SK-N-SH (cell line): ENCODE measurements around the gene RABL6. TPM values are rescaled to one million over a fixed set of nuclear protein-coding genes. Genes with fewer than 3 reads are reported as not detected.

Source experiments
- CTCF ChIA-PET: fragments of 300-600, 350-600 bp; formaldehyde crosslinking; extraction: SDS; loops from one replicate; lab custom pipeline; 2021; lab: Yijun Ruan, JAX
- POLR2A ChIA-PET: fragments of 350-600 bp; sonication (Branson Sonifier 250); formaldehyde crosslinking; extraction: SDS; loops from one replicate; lab custom pipeline; 2020; ENCODE audit warnings: antibody characterized with exemption, inconsistent platforms; lab: Yijun Ruan, JAX
- DNase-seq: peaks from one replicate; pipeline ENCODE4 v3.0.0; 2012
- H2AFZ ChIP-seq: fragments of 200-600 bp; sonication (generic); 2 replicates; pipeline ENCODE4 v1.8.1; 2016; ENCODE audit warnings: antibody characterized with exemption, mild to moderate bottlenecking, low read depth
- H3F3A ChIP-seq: fragments of 200-600 bp; sonication (generic); replicated peaks from 2 replicates; pipeline ENCODE3; 2016; ENCODE audit warnings: antibody characterized with exemption, mild to moderate bottlenecking; ENCODE audit not compliant: insufficient read depth
- H3K27ac ChIP-seq, 2 experiments: fragments of 200-500 bp in 1 of 2; fragments of 200-600 bp in 1 of 2; sonication (Bioruptor generic) in 1 of 2; sonication (generic), shearing (Covaris generic) in 1 of 2; 2 replicates each; pipeline versions ENCODE4 v1.5.1 to v1.6.1; 2014 to 2016; ENCODE audit warnings: low read depth in 2 of 2, inconsistent platforms in 1 of 2, low read length in 1 of 2, mild to moderate bottlenecking in 1 of 2, mixed read lengths in 1 of 2
- H3K27me3 ChIP-seq: fragments of 200-600 bp; sonication (generic), shearing (Covaris generic); 2 replicates; pipeline ENCODE4 v1.6.1; 2016; ENCODE audit warnings: mixed run types; ENCODE audit not compliant: insufficient read depth
- H3K36me3 ChIP-seq, 2 experiments: fragments of 200-500 bp in 1 of 2; fragments of 200-600 bp in 1 of 2; sonication (Bioruptor generic) in 1 of 2; sonication (generic) in 1 of 2; replicated peaks in 1 of 2; 2 replicates each; pipeline versions ENCODE3 to v1.5.1; 2014 to 2016; ENCODE audit warnings: low read length in 1 of 2, mild to moderate bottlenecking in 1 of 2; ENCODE audit not compliant: insufficient read depth in 2 of 2, control insufficient read depth in 1 of 2
- H3K4me1 ChIP-seq, 2 experiments: fragments of 200-500 bp in 1 of 2; fragments of 200-600 bp in 1 of 2; sonication (Bioruptor generic) in 1 of 2; sonication (generic), shearing (Covaris generic) in 1 of 2; 2 replicates each; pipeline versions ENCODE4 v1.5.1 to v1.6.1; 2014 to 2016; ENCODE audit warnings: low read depth in 1 of 2, low read length in 1 of 2, mixed run types in 1 of 2; ENCODE audit not compliant: insufficient read depth in 2 of 2, control insufficient read depth in 1 of 2
- H3K4me2 ChIP-seq: fragments of 200-600 bp; sonication (generic), shearing (Covaris generic); 2 replicates; pipeline ENCODE4 v1.6.1; 2017; ENCODE audit warnings: mixed run types
- H3K4me3 ChIP-seq, 2 experiments: fragments of 200-500 bp in 1 of 2; fragments of 200-600 bp in 1 of 2; sonication (Bioruptor generic) in 1 of 2; sonication (generic), shearing (Covaris generic) in 1 of 2; 2 replicates each; pipeline versions ENCODE4 v1.5.1 to v1.8.1; 2014 to 2016; ENCODE audit warnings: low read depth in 2 of 2, inconsistent platforms in 1 of 2, low read length in 1 of 2, mild to moderate bottlenecking in 1 of 2, mixed read lengths in 1 of 2, moderate library complexity in 1 of 2
- H3K79me2 ChIP-seq: fragments of 200-600 bp; sonication (generic); 2 replicates; pipeline ENCODE4 v1.8.1; 2017; ENCODE audit warnings: mild to moderate bottlenecking; ENCODE audit not compliant: insufficient read depth
- H3K9ac ChIP-seq: fragments of 200-600 bp; sonication (generic); 2 replicates; pipeline ENCODE4 v1.6.1; 2017; ENCODE audit warnings: mixed run types
- H3K9me2 ChIP-seq: fragments of 200-600 bp; sonication (generic); 2 replicates; pipeline ENCODE4 v1.6.1; 2017; ENCODE audit warnings: mixed run types
- H3K9me3 ChIP-seq: fragments of 200-600 bp; sonication (generic); 2 replicates; pipeline ENCODE4 v1.6.1; 2017; ENCODE audit warnings: mixed run types, mild to moderate bottlenecking, moderate library complexity
- H4K20me1 ChIP-seq: fragments of 200-600 bp; sonication (generic); 2 replicates; pipeline ENCODE4 v1.6.1; 2017; ENCODE audit warnings: mild to moderate bottlenecking, mixed run types; ENCODE audit not compliant: insufficient read depth
- CTCF ChIP-seq: fragments of 200-600 bp; sonication (generic); IDR thresholded peaks from 2 replicates; pipeline ENCODE4 v1.6.1; 2017; ENCODE audit warnings: antibody characterized with exemption, mild to moderate bottlenecking, moderate library complexity
- EP300 ChIP-seq, 2 experiments: IDR thresholded peaks; 2 replicates each; pipeline versions ENCODE4 v1.4.0 to v1.6.1; 2012; ENCODE audit warnings: borderline replicate concordance in 1 of 2, low read depth in 1 of 2, low read length in 1 of 2
- EZH2phosphoT487 ChIP-seq: fragments of 200-600 bp; sonication (generic); IDR thresholded peaks from 2 replicates; pipeline ENCODE4 v1.6.1; 2017; ENCODE audit warnings: low read depth, mixed run types, mild to moderate bottlenecking, antibody characterized with exemption, moderate library complexity, borderline replicate concordance
- FOXJ3 ChIP-seq: sonication (generic); formaldehyde crosslinking; IDR thresholded peaks from 2 replicates; pipeline ENCODE4 v1.5.1; 2020; ENCODE audit warnings: mild to moderate bottlenecking, missing genetic modification reagents
- FOXM1 ChIP-seq: IDR thresholded peaks from 2 replicates; pipeline ENCODE4 v1.4.0; 2012; ENCODE audit warnings: low read depth, mild to moderate bottlenecking
- GATA2 ChIP-seq: sonication (generic); formaldehyde crosslinking; IDR thresholded peaks from 2 replicates; pipeline ENCODE4 v1.5.0; 2020; ENCODE audit warnings: mild to moderate bottlenecking, missing genetic modification reagents
- JUND ChIP-seq: IDR thresholded peaks from 2 replicates; pipeline ENCODE4 v1.4.0; 2012
- MXI1 ChIP-seq: IDR thresholded peaks from 2 replicates; pipeline ENCODE4 v1.6.1; 2012; ENCODE audit warnings: mild to moderate bottlenecking, low read depth, low read length, improper control_type of control experiment
- POLR2AphosphoS5 ChIP-seq: IDR thresholded peaks from 2 replicates; pipeline ENCODE4 v1.6.1; 2012; ENCODE audit warnings: low read depth, low read length
- RCOR1 ChIP-seq: fragments of 150-350 bp; IDR thresholded peaks from 2 replicates; pipeline ENCODE4 v1.6.1; 2017; ENCODE audit warnings: antibody characterized with exemption, low read length
- REST ChIP-seq: IDR thresholded peaks from 2 replicates; pipeline ENCODE4 v1.6.1; 2012; ENCODE audit warnings: mild to moderate bottlenecking, low read depth, low read length, moderate library complexity
- RFX5 ChIP-seq: IDR thresholded peaks from 2 replicates; pipeline ENCODE4 v1.6.1; 2012; ENCODE audit warnings: mild to moderate bottlenecking, improper control_type of control experiment, low read length
- RXRA ChIP-seq: IDR thresholded peaks from 2 replicates; pipeline ENCODE4 v1.4.0; 2012; ENCODE audit warnings: low read depth, mild to moderate bottlenecking, borderline replicate concordance
- SMC3 ChIP-seq: IDR thresholded peaks from 2 replicates; pipeline ENCODE4 v1.6.1; 2012; ENCODE audit warnings: low read depth, low read length, improper control_type of control experiment
- TCF12 ChIP-seq: IDR thresholded peaks from 2 replicates; pipeline ENCODE4 v1.4.0; 2012
- USF1 ChIP-seq: IDR thresholded peaks from 2 replicates; pipeline ENCODE4 v1.4.0; 2012; ENCODE audit warnings: low read depth, borderline replicate concordance
- USF2 ChIP-seq: fragments of 150-350 bp; IDR thresholded peaks from 2 replicates; pipeline ENCODE4 v1.6.1; 2017; ENCODE audit warnings: antibody characterized with exemption, low read length, low read depth, borderline replicate concordance
- YY1 ChIP-seq: IDR thresholded peaks from 2 replicates; pipeline ENCODE4 v1.4.0; 2012; ENCODE audit warnings: low read depth, mild to moderate bottlenecking
- WGBS: methylation state at CpG from one replicate; pipeline ENCODE4 v1.1.6; 2017; ENCODE audit warnings: low lambda C conversion rate; 5-methylcytosine and 5-hydroxymethylcytosine counted together
- polyA plus RNA-seq, 3 experiments: library from polyadenylated mRNA; depleted of rRNA; stranded (reverse); fragments of >200 nt; gene quantifications; 2 replicates each; pipeline ENCODE4 v1.2.3, GENCODE V29; 2012
- TF ChIP-seq, protein P1 (sequence below): IDR thresholded peaks from 2 replicates; pipeline ENCODE4 v1.4.0; 2012; ENCODE audit warnings: low read depth
- TF ChIP-seq, protein P2 (sequence below): fragments of 150-350 bp; IDR thresholded peaks from 2 replicates; pipeline ENCODE4 v1.6.1; 2016; ENCODE audit warnings: mild to moderate bottlenecking, low read depth, low read length

Gene RABL6
- polyA plus RNA-seq, 1 of the 3 experiments (the other 2 are of a cell fraction): 43.6 TPM

DNA sequence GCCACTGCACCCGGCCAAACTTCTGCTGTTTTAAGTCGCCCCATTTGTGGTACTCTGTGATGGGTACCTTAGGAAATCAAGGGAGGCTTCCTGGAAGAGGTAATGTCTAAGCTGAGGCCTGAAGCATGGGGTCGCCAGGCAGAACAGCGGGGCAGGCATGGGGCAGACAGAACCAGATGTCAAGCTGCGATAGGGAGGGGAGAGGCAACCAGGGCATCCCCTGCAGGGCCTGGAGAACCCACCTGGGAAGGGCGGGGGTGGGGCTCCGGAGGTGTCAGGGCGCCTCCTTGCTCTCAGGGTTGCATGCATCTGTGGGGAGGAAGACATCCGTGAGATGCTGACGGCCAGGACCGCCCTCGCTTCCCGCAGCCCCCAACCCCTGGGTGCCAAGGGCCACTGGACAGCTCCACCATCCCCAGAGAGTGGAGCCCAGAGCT, 46.2 kb upstream of the RABL6 start (continued):
- no peak for TF ChIP-seq USF2
- no peak for TF ChIP-seq USF1
- no peak for TF ChIP-seq SMC3
- no peak for TF ChIP-seq GATA2 (CRISPR knock-in tag)
- TF ChIP-seq POLR2AphosphoS5: no peak

- Histone ChIP-seq H2AFZ (no peak overlapping the region), H3K9me3 (no peaks in the 10 kb centered on the region), H3K4me2 (no peak overlapping the region), H3K4me3 (no peak overlapping the region), H3K79me2 (no peaks in the 10 kb centered on the region), H3K36me3 (no peaks in the 10 kb centered on the region), H4K20me1 (no peaks in the 10 kb centered on the region), H3K27me3 (no peaks in the 10 kb centered on the region; the same call in 1 of the 2 replicates), H3F3A (no peaks in the 10 kb centered on the region), H3K9ac (no peak overlapping the region), H3K4me1 (peaks cover 0 to 16% of the 10 kb centered on the region in 2 experiments; a peak in 1 of 4 replicates), H3K27ac (no peak overlapping the region), H3K9me2 (no peaks in the 10 kb centered on the region)
- TF ChIP-seq, protein P1, sequence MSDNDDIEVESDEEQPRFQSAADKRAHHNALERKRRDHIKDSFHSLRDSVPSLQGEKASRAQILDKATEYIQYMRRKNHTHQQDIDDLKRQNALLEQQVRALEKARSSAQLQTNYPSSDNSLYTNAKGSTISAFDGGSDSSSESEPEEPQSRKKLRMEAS: no peak
- TF ChIP-seq RCOR1: no peak
- no peak for TF ChIP-seq FOXJ3 (CRISPR knock-in tag)
- TF ChIP-seq TCF12: no peak
- TF ChIP-seq REST: no peak
- no peak for TF ChIP-seq MXI1
- TF ChIP-seq YY1: no peak
- no peak for TF ChIP-seq SMC3
- TF ChIP-seq RFX5: no peak
- TF ChIP-seq, protein P2, sequence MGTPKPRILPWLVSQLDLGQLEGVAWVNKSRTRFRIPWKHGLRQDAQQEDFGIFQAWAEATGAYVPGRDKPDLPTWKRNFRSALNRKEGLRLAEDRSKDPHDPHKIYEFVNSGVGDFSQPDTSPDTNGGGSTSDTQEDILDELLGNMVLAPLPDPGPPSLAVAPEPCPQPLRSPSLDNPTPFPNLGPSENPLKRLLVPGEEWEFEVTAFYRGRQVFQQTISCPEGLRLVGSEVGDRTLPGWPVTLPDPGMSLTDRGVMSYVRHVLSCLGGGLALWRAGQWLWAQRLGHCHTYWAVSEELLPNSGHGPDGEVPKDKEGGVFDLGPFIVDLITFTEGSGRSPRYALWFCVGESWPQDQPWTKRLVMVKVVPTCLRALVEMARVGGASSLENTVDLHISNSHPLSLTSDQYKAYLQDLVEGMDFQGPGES: no peak
- no peak for TF ChIP-seq USF1
- no peak for TF ChIP-seq RXRA
- TF ChIP-seq POLR2AphosphoS5: no peak
- no peak for TF ChIP-seq EP300 (IDR thresholded peaks at IDR 0.05; ENCODE audit: borderline replicate concordance in 1 of 2, low read depth in 1 of 2, low read length in 1 of 2)
- TF ChIP-seq EZH2phosphoT487: no peak
- TF ChIP-seq CTCF: no peak
- no peak for TF ChIP-seq FOXM1
- no peak for TF ChIP-seq JUND
- no peak for DNase-seq
- POLR2A ChIA-PET: interaction anchor here (0.6 kb wide), 1 partner anchor 395 kb away, joined by 3 read pairs; no protein-coding TSS in a partner anchor
- 96% methylated on average over 11 of the region's 17 CpGs for WGBS
- CTCF ChIA-PET: interaction anchor here (0.6 to 3.5 kb wide), 8 partner anchors 13 to 661 kb away, joined by 3 to 19 read pairs (median 3); partner anchors contain the start of genes EXD3, LCN6 and NOXA1
Observed at GRCh38 chr9:136762221-136762691, 45.5 kb upstream of the RABL6 start.
